Caco-2 (cell line): ENCODE data around the gene TMEM143. TPM values are rescaled to one million over a fixed set of nuclear protein-coding genes. Genes with fewer than 3 reads are reported as not detected.
A peak's percentile ranks its signal among the peaks of the same experiment; 100 is the strongest.
"Not testable (repeated sequence)": the region's sequence is repeated elsewhere in the genome, so short reads cannot be mapped to it uniquely, and the experiment has no call there.

Experiments used
- BruUV-seq: library from RNA; stranded (reverse); fragments of 400-500 nt; replicated peaks from 2 replicates; lab custom pipeline; 2021; lab: Mats Ljungman, UMichigan
- CTCF ChIA-PET: fragments of 300-600 bp; sonication (Branson Sonifier 250); formaldehyde crosslinking; loops from one replicate; lab custom pipeline; 2022; ENCODE audit warnings: antibody characterized with exemption; lab: Charles Lee
- POLR2A ChIA-PET: fragments of 300-600 bp; sonication (Branson Sonifier 250); formaldehyde crosslinking; loops from one replicate; lab custom pipeline; 2022; ENCODE audit warnings: antibody characterized with exemption; lab: Charles Lee
- DNase-seq, 2 experiments: peaks; one replicate each; pipeline versions ENCODE4 v3.0.0 to v3.0.0-alpha.2; 2020 to 2022
- H3K27me3 ChIP-seq: replicated peaks from 2 replicates; pipeline ENCODE4 v1.6.0; 2011; ENCODE audit warnings: low read length; ENCODE audit not compliant: control insufficient read depth, insufficient read depth
- H3K36me3 ChIP-seq: 2 replicates; pipeline ENCODE4 v1.5.1; 2011; ENCODE audit warnings: low read length; ENCODE audit not compliant: control insufficient read depth, insufficient read depth
- H3K4me1 ChIP-seq: fragments of 250-450 bp; sonication (Bioruptor Pico); 2 replicates; pipeline ENCODE4 v1.5.1; 2020; ENCODE audit warnings: mild to moderate bottlenecking
- H3K4me3 ChIP-seq: 2 replicates; pipeline ENCODE4 v1.5.1; 2011; ENCODE audit warnings: low read depth, mild to moderate bottlenecking, control low read depth, low read length
- H3K9me3 ChIP-seq: fragments of 250-450 bp; sonication (Bioruptor Pico); 2 replicates; pipeline ENCODE4 v1.5.1; 2020; ENCODE audit warnings: mild to moderate bottlenecking, moderate library complexity
- H3K27ac Mint-ChIP-seq: one replicate; pipeline ENCODE4 v1.8.0; 2022; ENCODE audit warnings: mixed read lengths; ENCODE audit not compliant: unreplicated experiment
- H3K27me3 Mint-ChIP-seq: one replicate; pipeline ENCODE4 v1.8.0; 2022; ENCODE audit warnings: mixed read lengths; ENCODE audit not compliant: insufficient read depth, unreplicated experiment
- H3K36me3 Mint-ChIP-seq: one replicate; pipeline ENCODE4 v1.8.0; 2022; ENCODE audit warnings: mild to moderate bottlenecking, mixed read lengths; ENCODE audit not compliant: insufficient read depth, unreplicated experiment
- H3K4me1 Mint-ChIP-seq: one replicate; pipeline ENCODE4 v1.8.0; 2022; ENCODE audit warnings: low read depth, mixed read lengths; ENCODE audit not compliant: unreplicated experiment
- H3K4me3 Mint-ChIP-seq: one replicate; pipeline ENCODE4 v1.8.0; 2022; ENCODE audit warnings: mild to moderate bottlenecking, moderate library complexity, mixed read lengths; ENCODE audit not compliant: unreplicated experiment
- H3K9me3 Mint-ChIP-seq: one replicate; pipeline ENCODE4 v1.8.0; 2022; ENCODE audit warnings: mixed read lengths; ENCODE audit not compliant: unreplicated experiment
- intact Hi-C: fragments of 100-400 bp; cut with micrococcal nuclease; formaldehyde crosslinking; loops from one replicate; pipeline ENCODE4 v1.10.0; 2022; ENCODE audit not compliant: unreplicated experiment
- total RNA-seq: library from RNA; stranded (reverse); gene quantifications from 2 replicates; pipeline ENCODE4 v1.2.3, GENCODE V29; 2022
- TF ChIP-seq, protein P1 (sequence below), 2 experiments: fragments of 200-600 bp in 1 of 2; IDR thresholded peaks; 1 replicate in 1 of 2; 2 replicates in 1 of 2; pipeline versions ENCODE4 v1.5.1 to v1.8.0; 2011 to 2022; ENCODE audit warnings: antibody characterized with exemption in 1 of 2, control low read depth in 1 of 2, inconsistent platforms in 1 of 2, low read depth in 1 of 2, low read length in 1 of 2, mild to moderate bottlenecking in 1 of 2, moderate library complexity in 1 of 2; ENCODE audit not compliant: insufficient read depth in 1 of 2, severe bottlenecking in 1 of 2, unreplicated experiment in 1 of 2

Gene TMEM143
- total RNA-seq, 1 experiment from 2014 or later = 24.4 TPM

GRCh38 chr19:48393559-48394330 is 30.0 kb upstream of the TMEM143 start, which contains the start of gene GRIN2D:
TSS of gene GRIN2D (plus strand) at chr19:48393668. CDS start at chr19:48398393, 4,725 bp downstream.
- Histone ChIP-seq H3K36me3 (0 out of 2 replicates have a peak, but pooled peaks cover 1% of the 10 kb centered on the region), H3K9me3 (no peaks in the 10 kb centered on the region), H3K4me3 (peak within 1 kb of the TSS; percentile 36), H3K4me1 (peaks cover 40% of the 10 kb centered on the region), H3K27me3 (no peaks in the 10 kb centered on the region)
- Mint-ChIP-seq H3K4me3 (peak within 1 kb of the TSS; percentile 66), H3K27ac (peak within 1 kb of the TSS; percentile 42), H3K27me3 (no peaks in the 10 kb centered on the region), H3K4me1 (peaks cover 43% of the 10 kb centered on the region), H3K36me3 (peaks cover 58% of the 10 kb centered on the region), H3K9me3 (no peaks in the 10 kb centered on the region)
- TF ChIP-seq, protein P1, sequence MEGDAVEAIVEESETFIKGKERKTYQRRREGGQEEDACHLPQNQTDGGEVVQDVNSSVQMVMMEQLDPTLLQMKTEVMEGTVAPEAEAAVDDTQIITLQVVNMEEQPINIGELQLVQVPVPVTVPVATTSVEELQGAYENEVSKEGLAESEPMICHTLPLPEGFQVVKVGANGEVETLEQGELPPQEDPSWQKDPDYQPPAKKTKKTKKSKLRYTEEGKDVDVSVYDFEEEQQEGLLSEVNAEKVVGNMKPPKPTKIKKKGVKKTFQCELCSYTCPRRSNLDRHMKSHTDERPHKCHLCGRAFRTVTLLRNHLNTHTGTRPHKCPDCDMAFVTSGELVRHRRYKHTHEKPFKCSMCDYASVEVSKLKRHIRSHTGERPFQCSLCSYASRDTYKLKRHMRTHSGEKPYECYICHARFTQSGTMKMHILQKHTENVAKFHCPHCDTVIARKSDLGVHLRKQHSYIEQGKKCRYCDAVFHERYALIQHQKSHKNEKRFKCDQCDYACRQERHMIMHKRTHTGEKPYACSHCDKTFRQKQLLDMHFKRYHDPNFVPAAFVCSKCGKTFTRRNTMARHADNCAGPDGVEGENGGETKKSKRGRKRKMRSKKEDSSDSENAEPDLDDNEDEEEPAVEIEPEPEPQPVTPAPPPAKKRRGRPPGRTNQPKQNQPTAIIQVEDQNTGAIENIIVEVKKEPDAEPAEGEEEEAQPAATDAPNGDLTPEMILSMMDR (IDR thresholded peaks at IDR 0.05; ENCODE audit: insufficient read depth in 1 of 2, low read depth in 1 of 2, low read length in 1 of 2, severe bottlenecking in 1 of 2, unreplicated experiment in 1 of 2) = peak; percentile 10 to 20
- no TSS peak for BruUV-seq
- POLR2A ChIA-PET = interaction anchor here (0.5 to 1.6 kb wide), 2 partner anchors 30 to 161 kb away, joined by 10 to 11 read pairs; partner anchors contain the start of genes SYNGR4 and TMEM143
- intact Hi-C loops = loop anchor here (5.0 kb wide), 3 partner anchors 41 to 189 kb away; partner anchors contain the start of gene CYTH2
- CTCF ChIA-PET = interaction anchor here (0.6 to 1.0 kb wide), 5 partner anchors 8 to 312 kb away, joined by 3 to 6 read pairs (median 4); no protein-coding TSS in a partner anchor
- DNase-seq = peak; percentile 48 to 57

DNA sequence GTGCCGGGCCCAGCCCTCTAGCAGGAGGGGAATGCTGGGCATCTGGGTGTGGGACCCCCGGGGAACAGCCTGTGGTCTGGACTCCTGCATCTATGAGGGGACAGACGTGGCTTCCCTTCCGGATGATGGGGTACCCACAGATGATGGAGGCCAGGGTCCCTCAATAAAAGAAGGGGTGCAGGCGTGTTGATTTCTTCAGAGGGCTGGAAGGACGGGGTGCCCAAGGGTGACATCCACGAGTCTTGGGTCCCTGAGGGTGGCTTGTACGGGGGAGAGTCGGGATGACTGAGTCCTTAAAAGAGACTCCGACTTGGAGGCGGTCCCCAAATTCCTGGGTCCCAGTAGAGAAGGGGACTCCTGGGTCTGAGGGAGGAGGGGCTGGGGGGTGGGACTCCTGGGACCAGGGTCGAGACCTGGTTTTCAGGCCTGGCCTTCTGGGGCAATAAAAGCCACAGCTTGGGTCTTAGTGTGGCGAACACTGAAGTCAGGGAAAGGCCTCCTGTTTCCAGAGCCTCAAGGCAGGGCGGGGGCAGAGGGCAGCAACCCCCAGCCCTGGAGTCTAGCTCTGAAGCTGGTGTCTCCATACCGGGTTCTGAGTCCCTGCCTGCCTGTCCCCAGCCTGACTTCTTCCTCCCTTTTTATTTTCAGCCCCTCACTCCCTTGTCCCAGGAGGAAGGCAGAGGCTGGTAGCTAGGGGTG is 29.3 kb upstream of the TMEM143 start:
- H3K4me1 Mint-ChIP-seq = peaks cover 44% of the 10 kb centered on the region

DNA sequence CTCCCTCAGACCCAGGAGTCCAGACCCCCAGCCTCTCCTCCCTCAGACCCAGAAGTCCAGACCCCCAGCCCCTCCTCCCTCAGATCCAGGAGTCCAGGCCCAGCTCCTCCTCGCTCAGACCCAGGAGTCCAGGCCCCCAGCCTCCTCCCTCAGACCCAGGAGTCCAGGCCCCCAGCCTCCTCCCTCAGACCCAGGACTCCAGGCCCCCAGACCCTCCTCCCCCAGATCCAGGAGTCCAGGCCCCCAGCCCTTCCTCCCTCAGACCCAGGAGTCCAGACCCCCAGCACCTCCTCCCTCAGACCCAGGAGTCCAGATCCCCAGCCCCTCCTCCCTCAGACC is 28.2 kb upstream of the TMEM143 start:
- intact Hi-C loops = loop anchor here (5.0 kb wide), 3 partner anchors 40 to 190 kb away; partner anchors contain the start of gene CYTH2
- not testable (repeated sequence) for DNase-seq, H3K27me3 Mint-ChIP-seq, H3K9me3 Mint-ChIP-seq, H3K4me3 ChIP-seq, H3K9me3 ChIP-seq, BruUV-seq, H3K36me3 ChIP-seq, H3K27me3 ChIP-seq
- Mint-ChIP-seq H3K4me1 (peaks cover 33% of the 10 kb centered on the region), H3K4me3 (peak overlapping the region; percentile 80), H3K27ac (peak overlapping the region; percentile 61), H3K36me3 (peaks cover 67% of the 10 kb centered on the region)
- CTCF ChIA-PET = interaction anchor here (0.5 to 2.2 kb wide), 31 partner anchors 8 to 241 kb away, joined by 3 to 49 read pairs (median 6); partner anchors contain the start of genes CARD8, GRWD1, SYNGR4 and TMEM143
- peaks cover 34% of the 10 kb centered on the region for H3K4me1 ChIP-seq
- POLR2A ChIA-PET = interaction anchor here (0.5 to 2.4 kb wide), 7 partner anchors 8 to 192 kb away, joined by 3 to 21 read pairs (median 6); partner anchors contain the start of genes CARD8, SYNGR4 and TMEM143

More for the DNA sequence above, 29.3 kb upstream of the TMEM143 start:
- Histone ChIP-seq H3K9me3 (no peaks in the 10 kb centered on the region), H3K36me3 (0 out of 2 replicates have a peak, but pooled peaks cover 1% of the 10 kb centered on the region), H3K4me3 (peak overlapping the region; percentile 36), H3K4me1 (peaks cover 40% of the 10 kb centered on the region), H3K27me3 (no peaks in the 10 kb centered on the region)
- Mint-ChIP-seq H3K36me3 (peaks cover 66% of the 10 kb centered on the region), H3K9me3 (no peaks in the 10 kb centered on the region), H3K27me3 (no peaks in the 10 kb centered on the region), H3K4me3 (peak overlapping the region; percentile 66), H3K27ac (no peak overlapping the region)
- intact Hi-C loops = loop anchor here (5.0 kb wide), 3 partner anchors 41 to 189 kb away; partner anchors contain the start of gene CYTH2
- BruUV-seq = no TSS peak
- DNase-seq = no peak
- POLR2A ChIA-PET = interaction anchor here (0.5 to 1.6 kb wide), 2 partner anchors 29 to 161 kb away, joined by 10 to 11 read pairs; partner anchors contain the start of genes SYNGR4 and TMEM143
- CTCF ChIA-PET = interaction anchor here (0.6 to 1.0 kb wide), 4 partner anchors 9 to 216 kb away, joined by 3 to 6 read pairs (median 4); no protein-coding TSS in a partner anchor
- TF ChIP-seq, protein P1 (IDR thresholded peaks at IDR 0.05; ENCODE audit: insufficient read depth in 1 of 2, low read depth in 1 of 2, low read length in 1 of 2, severe bottlenecking in 1 of 2, unreplicated experiment in 1 of 2) = no peak
